HepG2 (cell line): Measurements from ENCODE around the gene CNTNAP1. TPM values are rescaled to one million over a fixed set of nuclear protein-coding genes. Genes with fewer than 3 reads are reported as not detected.

Source experiments
- CREB3 ChIP-seq: sonication (generic); formaldehyde crosslinking; IDR thresholded peaks from 2 replicates; pipeline ENCODE4 v1.5.0; 2020; ENCODE audit warnings: missing genetic modification reagents
- HNRNPL ChIP-seq: fragments of 200-400 bp; formaldehyde crosslinking; IDR thresholded peaks from 2 replicates; pipeline ENCODE4 v1.6.1; 2017; ENCODE audit warnings: mild to moderate bottlenecking, low read depth, low read length
- IKZF4 ChIP-seq: sonication (generic); formaldehyde crosslinking; IDR thresholded peaks from 2 replicates; pipeline ENCODE4 v1.5.1; 2020; ENCODE audit warnings: borderline replicate concordance, mild to moderate bottlenecking, low read depth, missing genetic modification reagents; ENCODE audit errors: not compliant biosample characterization
- ISX ChIP-seq: sonication (generic); formaldehyde crosslinking; conservative IDR thresholded peaks from 2 replicates; pipeline ENCODE4 v1.5.0; 2020; ENCODE audit warnings: missing genetic modification reagents
- KLF6 ChIP-seq: IDR thresholded peaks from 2 replicates; pipeline ENCODE4 v1.8.0; 2016; ENCODE audit warnings: missing biosample characterization, missing genetic modification reagents
- MLXIP ChIP-seq: sonication (generic); formaldehyde crosslinking; IDR thresholded peaks from 2 replicates; pipeline ENCODE4 v1.9.0; 2021; ENCODE audit warnings: missing genetic modification reagents, borderline replicate concordance
- MYC ChIP-seq: sonication (generic); formaldehyde crosslinking; IDR thresholded peaks from 2 replicates; pipeline ENCODE4 v1.9.0; 2021; ENCODE audit warnings: missing genetic modification reagents, borderline replicate concordance
- RAD21 ChIP-seq: fragments of 450-650 bp; formaldehyde crosslinking; IDR thresholded peaks from 2 replicates; pipeline ENCODE4 v1.5.0; 2020; ENCODE audit warnings: mild to moderate bottlenecking
- RARA ChIP-seq: IDR thresholded peaks from 2 replicates; pipeline ENCODE4 v1.6.1; 2016; ENCODE audit warnings: missing genetic modification reagents, missing compliant biosample characterization
- SIN3A ChIP-seq: IDR thresholded peaks from 2 replicates; pipeline ENCODE4 v1.6.1; 2011; ENCODE audit warnings: low read depth, mild to moderate bottlenecking, control low read depth, low read length, borderline replicate concordance
- SP5 ChIP-seq: IDR thresholded peaks from 2 replicates; pipeline ENCODE4 v1.6.1; 2016; ENCODE audit warnings: low read depth, borderline replicate concordance
- TBX2 ChIP-seq: sonication (generic); formaldehyde crosslinking; IDR thresholded peaks from 2 replicates; pipeline ENCODE4 v1.5.0; 2020; ENCODE audit warnings: missing genetic modification reagents, mild to moderate bottlenecking, borderline replicate concordance
- TP53 ChIP-seq: sonication (generic); formaldehyde crosslinking; conservative IDR thresholded peaks from 2 replicates; pipeline ENCODE4 v1.4.0; 2020; ENCODE audit warnings: missing genetic modification reagents
- YEATS2 ChIP-seq: sonication (generic); formaldehyde crosslinking; IDR thresholded peaks from 2 replicates; pipeline ENCODE4 v1.4.0; 2020; ENCODE audit warnings: missing genetic modification reagents, borderline replicate concordance
- ZBTB14 ChIP-seq: sonication (generic); formaldehyde crosslinking; IDR thresholded peaks from 2 replicates; pipeline ENCODE4 v1.4.0; 2020; ENCODE audit warnings: missing genetic modification reagents
- ZIK1 ChIP-seq: sonication (generic); formaldehyde crosslinking; IDR thresholded peaks from 2 replicates; pipeline ENCODE4 v1.5.0; 2020; ENCODE audit warnings: mild to moderate bottlenecking, low read depth, missing genetic modification reagents, borderline replicate concordance
- ZNF317 ChIP-seq: sonication (generic); formaldehyde crosslinking; IDR thresholded peaks from 2 replicates; pipeline ENCODE4 v1.5.0; 2020; ENCODE audit warnings: mild to moderate bottlenecking, missing genetic modification reagents
- ZNF512B ChIP-seq: sonication (generic); formaldehyde crosslinking; IDR thresholded peaks from 2 replicates; pipeline ENCODE4 v1.5.1; 2020; ENCODE audit warnings: missing genetic modification reagents, mild to moderate bottlenecking, borderline replicate concordance
- ZNF562 ChIP-seq: sonication (generic); formaldehyde crosslinking; IDR thresholded peaks from 2 replicates; pipeline ENCODE4 v1.8.0; 2022; ENCODE audit warnings: missing genetic modification reagents, borderline replicate concordance
- ZNF776 ChIP-seq: sonication (generic); formaldehyde crosslinking; IDR thresholded peaks from 2 replicates; pipeline ENCODE4 v1.4.0; 2020; ENCODE audit warnings: mild to moderate bottlenecking, missing genetic modification reagents
- ZSCAN20 ChIP-seq: sonication (generic); formaldehyde crosslinking; IDR thresholded peaks from 2 replicates; pipeline ENCODE4 v1.4.0; 2020; ENCODE audit warnings: missing genetic modification reagents, mild to moderate bottlenecking, borderline replicate concordance
- ZZZ3 ChIP-seq: sonication (generic); formaldehyde crosslinking; IDR thresholded peaks from 2 replicates; pipeline ENCODE4 v1.4.0; 2020; ENCODE audit warnings: missing genetic modification reagents, mild to moderate bottlenecking, borderline replicate concordance
- polyA plus RNA-seq, 8 experiments: library from polyadenylated mRNA; depleted of rRNA in 3 of 8; stranded (reverse) in 7 of 8; unstranded in 1 of 8; fragments of >200 nt; fragmentation: Illumina TruSeq in 4 of 8; extraction: Trizol in 4 of 8; gene quantifications; 2 replicates each; pipeline versions ENCODE4 v1.2.1 to v1.2.3, GENCODE V29; 2011 to 2016; ENCODE audit warnings: low read depth in 4 of 8, missing spikeins in 1 of 8, mixed read lengths in 1 of 8; ENCODE audit not compliant: insufficient read depth in 1 of 8
- total RNA-seq, 5 experiments: library from RNA; depleted of rRNA; stranded (reverse); fragments of >200 nt; fragmentation: Illumina TruSeq; extraction: Trizol; gene quantifications; 2 replicates each; pipeline ENCODE4 v1.2.3, GENCODE V29; 2016; ENCODE audit warnings: low read depth in 1 of 5

Gene CNTNAP1
- total and polyA plus RNA-seq, 2 of the 13 experiments (the other 11 are each of a cell fraction or from before 2014, with no cell fraction given), result 4.5 to 7.7 TPM

GRCh38 chr17:42744283-42744805 is 62.0 kb downstream of the CNTNAP1 start (continued):
- 0 out of 2 replicates have a peak, but pooled peaks have one; percentile 40 for TF ChIP-seq ZNF512B (CRISPR knock-in tag)
- TF ChIP-seq MLXIP (CRISPR knock-in tag), result peak; percentile 48; the same call in 1 of the 2 replicates
- peak; percentile 77 for TF ChIP-seq MYC
- peak; percentile 39; the same call in 1 of the 2 replicates for TF ChIP-seq RAD21 (CRISPR knock-in tag)
- no peak for TF ChIP-seq CREB3 (CRISPR knock-in tag)
- TF ChIP-seq TBX2, result no peak
- TF ChIP-seq ZZZ3 (CRISPR knock-in tag), result peak; percentile 21; the same call in 1 of the 2 replicates
- no peak for TF ChIP-seq ZSCAN20 (CRISPR knock-in tag)
- no peak for TF ChIP-seq ZNF776 (CRISPR knock-in tag)
- TF ChIP-seq ZIK1 (CRISPR knock-in tag), result 0 out of 2 replicates have a peak, but pooled peaks have one; percentile 10
- TF ChIP-seq ISX, result 0 out of 2 replicates have a peak, but pooled peaks have one; percentile 45
- TF ChIP-seq YEATS2 (CRISPR knock-in tag), result peak; percentile 50
- TF ChIP-seq HNRNPL, result 0 out of 2 replicates have a peak, but pooled peaks have one; percentile 18
- TF ChIP-seq RARA (CRISPR knock-in tag), result peak; percentile 21; the same call in 1 of the 2 replicates
- peak; percentile 76; the same call in 1 of the 2 replicates for TF ChIP-seq ZNF317 (CRISPR knock-in tag)
- no peak for TF ChIP-seq ZBTB14 (CRISPR knock-in tag)
- TF ChIP-seq ZNF562, result no peak
- TF ChIP-seq SP5, result peak; percentile 66
- peak; percentile 22 for TF ChIP-seq IKZF4 (CRISPR knock-in tag)
- TF ChIP-seq SIN3A, result peak; percentile 42; the same call in 1 of the 2 replicates
- 0 out of 2 replicates have a peak, but pooled peaks have one; percentile 39 for TF ChIP-seq TP53
- TF ChIP-seq KLF6 (CRISPR knock-in tag), result 0 out of 2 replicates have a peak, but pooled peaks have one; percentile 24
